Measurements from ENCODE around the gene UBAP1L.

The UBAP1L gene

DNA sequence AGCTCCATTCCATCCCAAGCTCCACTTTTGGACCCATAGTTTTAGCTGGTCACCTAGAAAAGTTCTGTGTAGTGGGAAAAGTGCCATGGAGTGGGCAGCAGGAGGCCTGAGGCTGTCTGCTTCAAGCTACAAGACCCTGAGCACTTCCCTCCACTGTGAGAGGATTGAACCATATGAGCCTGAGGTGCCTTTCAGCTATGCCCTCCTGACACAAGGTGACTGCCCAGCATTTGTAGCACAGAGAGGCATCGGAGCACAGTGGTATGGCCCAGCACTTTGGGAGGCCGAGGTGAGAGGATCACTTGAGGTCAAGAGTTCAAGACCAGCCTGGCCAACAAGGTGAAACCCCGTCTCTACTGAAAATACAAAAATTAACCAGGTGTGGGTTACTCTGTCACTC lies 42.4 kb downstream of the UBAP1L start:
- no peak for DNase-seq (ENCODE audit: extremely low read depth, low read depth)
- H3K4me3 ChIP-seq (replicated peaks; ENCODE audit: low read depth, low read length) = no peak overlapping the region
- TF ChIP-seq, protein P1, sequence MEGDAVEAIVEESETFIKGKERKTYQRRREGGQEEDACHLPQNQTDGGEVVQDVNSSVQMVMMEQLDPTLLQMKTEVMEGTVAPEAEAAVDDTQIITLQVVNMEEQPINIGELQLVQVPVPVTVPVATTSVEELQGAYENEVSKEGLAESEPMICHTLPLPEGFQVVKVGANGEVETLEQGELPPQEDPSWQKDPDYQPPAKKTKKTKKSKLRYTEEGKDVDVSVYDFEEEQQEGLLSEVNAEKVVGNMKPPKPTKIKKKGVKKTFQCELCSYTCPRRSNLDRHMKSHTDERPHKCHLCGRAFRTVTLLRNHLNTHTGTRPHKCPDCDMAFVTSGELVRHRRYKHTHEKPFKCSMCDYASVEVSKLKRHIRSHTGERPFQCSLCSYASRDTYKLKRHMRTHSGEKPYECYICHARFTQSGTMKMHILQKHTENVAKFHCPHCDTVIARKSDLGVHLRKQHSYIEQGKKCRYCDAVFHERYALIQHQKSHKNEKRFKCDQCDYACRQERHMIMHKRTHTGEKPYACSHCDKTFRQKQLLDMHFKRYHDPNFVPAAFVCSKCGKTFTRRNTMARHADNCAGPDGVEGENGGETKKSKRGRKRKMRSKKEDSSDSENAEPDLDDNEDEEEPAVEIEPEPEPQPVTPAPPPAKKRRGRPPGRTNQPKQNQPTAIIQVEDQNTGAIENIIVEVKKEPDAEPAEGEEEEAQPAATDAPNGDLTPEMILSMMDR (IDR thresholded peaks at IDR 0.05; ENCODE audit: low read depth, low read length, missing control alignments) = no peak

DNA sequence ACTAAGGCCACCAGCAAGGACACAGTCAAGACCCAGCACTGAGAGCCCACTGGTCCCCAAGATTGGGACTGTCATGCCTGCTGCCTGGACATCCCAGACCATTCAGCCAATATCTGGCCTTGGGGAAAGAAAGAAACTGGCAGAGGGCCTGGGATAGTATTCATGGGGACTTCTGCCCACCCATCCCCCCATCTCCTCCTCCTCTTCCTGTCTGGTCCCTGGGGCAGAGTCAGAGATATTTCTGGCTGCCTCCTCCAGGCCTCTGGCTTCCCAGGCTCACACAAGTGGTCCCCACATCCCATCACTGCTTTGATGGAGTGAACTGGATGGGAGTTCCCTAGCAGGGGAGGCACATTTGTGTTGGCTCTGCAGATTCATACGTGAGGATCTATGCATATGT lies 43.0 kb downstream of the UBAP1L start:
- TF ChIP-seq, protein P1 (IDR thresholded peaks at IDR 0.05; ENCODE audit: low read depth, low read length, missing control alignments) = no peak

DNA sequence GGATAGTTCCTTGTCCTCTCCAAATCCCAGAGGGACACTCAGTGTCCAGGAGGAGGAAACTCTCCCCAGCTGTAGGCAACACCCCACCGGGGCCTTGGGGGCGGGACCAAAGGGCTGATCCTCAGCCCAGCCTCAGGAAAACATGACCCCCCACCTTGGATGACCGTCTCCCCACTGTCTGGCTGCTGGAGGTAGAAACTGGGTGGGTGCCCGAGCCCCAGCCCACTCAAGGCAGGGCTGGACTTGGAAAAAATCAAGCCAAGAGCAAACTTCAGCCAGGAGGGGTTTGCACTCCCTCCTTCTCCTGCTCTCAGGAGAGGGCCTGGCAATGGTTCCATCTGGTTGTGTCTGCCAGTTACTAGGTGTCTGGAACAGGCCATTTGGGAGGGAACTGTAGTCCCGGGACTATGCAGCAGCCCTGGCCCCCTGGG lies 43.6 kb downstream of the UBAP1L start:
- TF ChIP-seq, protein P1 (IDR thresholded peaks at IDR 0.05; ENCODE audit: low read depth, low read length, missing control alignments) = no peak
- no peak for DNase-seq (ENCODE audit: extremely low read depth, low read depth)
- H3K4me3 ChIP-seq (replicated peaks; ENCODE audit: low read depth, low read length) = no peak overlapping the region

More for the DNA sequence above, 43.0 kb downstream of the UBAP1L start:
- DNase-seq (ENCODE audit: extremely low read depth, low read depth) = no peak
- H3K4me3 ChIP-seq (replicated peaks; ENCODE audit: low read depth, low read length) = no peak overlapping the region

DNA sequence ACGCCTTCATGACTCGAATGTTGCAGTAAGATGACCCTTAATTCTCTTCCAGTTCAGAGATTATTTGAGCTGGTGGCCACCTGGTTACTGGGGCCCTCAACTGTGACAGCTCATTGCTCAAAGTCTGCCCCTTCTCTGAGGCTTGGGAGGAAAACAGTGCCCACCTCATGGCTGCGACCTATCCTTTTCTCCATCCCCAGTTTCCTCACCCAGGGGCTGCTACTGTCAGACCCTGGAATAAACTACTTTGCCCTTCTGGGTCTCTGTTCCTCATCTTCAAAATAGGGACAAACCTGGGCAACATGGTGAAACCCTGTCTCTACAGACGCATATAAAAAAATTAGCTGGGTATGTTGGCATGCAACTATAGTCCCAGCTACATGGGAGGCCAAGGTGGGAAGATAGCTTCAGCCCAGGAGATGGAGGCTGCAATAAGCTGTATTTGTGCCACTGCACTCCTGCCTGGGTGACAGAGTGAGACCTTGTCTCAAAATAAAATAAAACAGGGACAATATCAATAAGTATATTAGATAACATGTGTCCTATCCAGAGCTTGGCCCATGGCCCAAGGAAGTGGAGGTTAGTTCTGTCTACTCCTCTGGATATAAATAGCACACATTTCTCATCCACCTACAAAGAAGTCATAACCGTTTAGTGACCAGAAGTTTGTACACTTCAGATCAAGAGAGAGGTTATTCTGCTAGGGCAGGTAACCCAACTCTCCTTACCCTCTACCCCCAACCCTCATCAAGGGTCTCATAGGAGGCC lies 45.0 kb downstream of the UBAP1L start:
- TF ChIP-seq, protein P1 (IDR thresholded peaks at IDR 0.05; ENCODE audit: low read depth, low read length, missing control alignments) = no peak

DNA sequence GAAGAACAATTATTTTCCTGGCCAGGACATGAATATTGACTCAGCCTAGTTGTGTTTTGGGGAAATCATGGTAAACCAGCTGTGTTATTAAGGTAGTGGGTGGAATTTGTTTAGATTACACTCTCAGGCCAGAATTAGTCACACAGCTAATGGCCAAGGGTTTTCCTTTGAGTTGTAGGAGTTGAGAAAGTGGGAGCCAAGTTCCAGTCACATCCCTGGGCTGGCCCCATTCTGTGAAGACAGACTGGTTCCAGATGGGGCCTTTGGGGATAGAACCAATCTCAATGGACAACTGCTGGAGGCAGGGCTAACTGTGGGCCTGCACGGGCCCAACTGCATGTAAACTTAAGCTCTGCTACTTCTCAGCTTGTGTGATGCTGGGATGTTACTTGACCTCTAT lies 45.8 kb downstream of the UBAP1L start:
- no peak overlapping the region for H3K4me3 ChIP-seq (replicated peaks; ENCODE audit: low read depth, low read length)
- DNase-seq (ENCODE audit: extremely low read depth, low read depth) = peak; percentile 98
- TF ChIP-seq, protein P1 (IDR thresholded peaks at IDR 0.05; ENCODE audit: low read depth, low read length, missing control alignments) = no peak

More for the DNA sequence above, 45.0 kb downstream of the UBAP1L start:
- H3K4me3 ChIP-seq (replicated peaks; ENCODE audit: low read depth, low read length) = no peak overlapping the region
- DNase-seq (ENCODE audit: extremely low read depth, low read depth) = no peak

DNA sequence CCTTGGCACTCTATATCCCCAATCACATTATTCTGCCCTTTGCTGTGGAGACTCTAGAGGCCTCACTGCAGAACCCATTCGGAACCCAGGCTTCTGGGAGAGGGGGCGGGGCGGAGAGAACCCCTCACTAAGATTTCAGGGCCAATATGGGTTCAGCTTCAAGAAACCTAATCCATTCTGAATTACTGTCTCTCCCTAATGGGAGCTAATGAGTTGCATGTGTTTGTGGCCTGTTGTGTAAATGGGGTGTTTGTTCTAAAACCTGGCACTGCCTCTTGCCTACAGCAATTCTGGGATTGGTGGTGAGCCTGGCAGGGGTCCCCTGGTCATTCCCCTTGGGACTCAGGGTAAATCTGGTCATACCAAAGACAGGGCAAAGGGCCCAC lies 46.6 kb downstream of the UBAP1L start:
- H3K4me3 ChIP-seq (replicated peaks; ENCODE audit: low read depth, low read length) = peak overlapping the region; percentile 40
- DNase-seq (ENCODE audit: extremely low read depth, low read depth) = no peak
- TF ChIP-seq, protein P1 (IDR thresholded peaks at IDR 0.05; ENCODE audit: low read depth, low read length, missing control alignments) = no peak
